Heart left ventricle (tissue), 16 donors: ENCODE measurements around the gene NPTX1. TPM values are rescaled to one million over a fixed set of nuclear protein-coding genes. Genes with fewer than 3 reads are reported as not detected.
A peak's percentile ranks its signal among the peaks of the same experiment; 100 is the strongest.

ENCODE experiments used
- ATAC-seq, 4 donors: fragments of 200-7000 bp; cut with Tn5 transposase; one replicate each; pipeline ENCODE4 v1.9.1; 2020 to 2022; ENCODE audit warnings: moderate library complexity in 4 of 4, mild to moderate bottlenecking in 3 of 4, moderate number of reproducible peaks in 1 of 4
- DNase-seq, 5 donors: peaks; one replicate each; pipeline ENCODE4 v3.0.0-alpha.2; 2020
- H3K27ac ChIP-seq, 12 donors: fragments of 200-600 bp; sonication (generic) in 4 of 12; one replicate each; pipeline versions ENCODE4 v1.5.0 to v1.8.0; 2016 to 2022; ENCODE audit warnings: mild to moderate bottlenecking in 2 of 12
- H3K27me3 ChIP-seq, 9 donors: fragments of 200-600 bp; sonication (generic) in 2 of 9; one replicate each; pipeline versions ENCODE4 v1.5.1 to v1.8.0; 2016 to 2022; ENCODE audit warnings: mild to moderate bottlenecking in 3 of 9
- H3K36me3 ChIP-seq, 9 donors: fragments of 200-600 bp; sonication (generic) in 2 of 9; one replicate each; pipeline versions ENCODE4 v1.5.0 to v1.8.0; 2018 to 2022; ENCODE audit warnings: mild to moderate bottlenecking in 2 of 9
- H3K4me1 ChIP-seq, 12 donors: fragments of 200-600 bp; sonication (generic) in 4 of 12; one replicate each; pipeline versions ENCODE4 v1.5.0 to v1.8.0; 2016 to 2022; ENCODE audit warnings: mild to moderate bottlenecking in 3 of 12
- H3K4me3 ChIP-seq, 12 donors: fragments of 200-600 bp; sonication (generic) in 4 of 12; one replicate each; pipeline versions ENCODE4 v1.5.0 to v1.8.0; 2017 to 2022; ENCODE audit warnings: mild to moderate bottlenecking in 9 of 12, moderate library complexity in 4 of 12
- H3K9me3 ChIP-seq, 12 donors: fragments of 200-600 bp; sonication (generic) in 4 of 12; one replicate each; pipeline versions ENCODE4 v1.5.0 to v1.8.0; 2016 to 2022; ENCODE audit warnings: mild to moderate bottlenecking in 1 of 12
- CTCF ChIP-seq, 12 donors: fragments of 200-600 bp; sonication (generic) in 4 of 12; IDR thresholded peaks; one replicate each; pipeline versions ENCODE4 v1.5.0 to v1.8.0; 2018 to 2022; ENCODE audit warnings: antibody characterized with exemption in 12 of 12, mild to moderate bottlenecking in 5 of 12
- POLR2A ChIP-seq, 2 donors: fragments of 450-650 bp; IDR thresholded peaks; one replicate each; pipeline ENCODE4 v1.6.1; 2017; ENCODE audit warnings: antibody characterized with exemption in 2 of 2, mild to moderate bottlenecking in 2 of 2, moderate library complexity in 2 of 2
- WGBS, 4 donors: extraction: QIAGEN DNeasy Blood & Tissue Kit in 2 of 4; methylation state at CpG; one replicate each; pipeline versions ENCODE4 v1.1.5 to v1.1.7; 2013 to 2018; 5-methylcytosine and 5-hydroxymethylcytosine counted together
- intact Hi-C, 10 donors: fragments of 100-400 bp; cut with DNase I; formaldehyde crosslinking; loops; one replicate each; pipeline versions ENCODE4 v1.11.1 to v1.14.2; 2022
- polyA plus RNA-seq, 2 donors: library from polyadenylated mRNA; stranded (reverse); fragments of 200-250 nt; gene quantifications; one replicate each; pipeline ENCODE4 v1.2.3, GENCODE V29; 2013
- total RNA-seq, 9 donors: library from RNA; depleted of rRNA in 2 of 9; stranded (reverse); fragments of >200 nt in 2 of 9; fragmentation: NEBNext Ultra II Directional in 3 of 9; extraction: Animal tissue kit (Norgen Biotek cat#: 25700) in 3 of 9; gene quantifications; one replicate each; pipeline versions ENCODE4 v1.1.0 to v1.2.4, GENCODE V29; 2016 to 2023
- donor health status: ischemic (EF 13 %, LVEDD 7.1; RV severe dilation, severe dysfunction).
- donor health status: healthy with polysubstance abuse.
- donor health status: DM: no; HTN: yes; CAD: no.
- donor health status: DM: no; HTN: no; CAD: no.
- donor health status: ischemic (EF 25% LVEDD 6.9; RV normal size, moderate dysfunction).
- donor health status: ischemic (EF 25% LVEDD 5.7; RV mildly dilated, moderate dysfunction).
- donor health status: healthy.
- donor health status: DM: yes; HTN: yes; CAD: no.
- donor health status: ischemic (EF 35%, LVEDD 5.7; RV mildly dilated, moderate dysfunction).
- donor health status: nonischemic (EF 11% LVEDD 7.7; RV severe dilation, severe dysfunction).
- donor health status: DM: yes; HTN: yes; CAD: no.
- donor health status: PGD.
- donor health status: ischemic (EF 29% LVEDD 5.4; RV normal size, mild dysfunction).
- donor health status: nonischemic (EF 23%, LVEDD 6.1; RV moderate dilation, normal function).

The NPTX1 gene
- total and polyA plus RNA-seq, 11 donors = 0.01 to 0.58 (median 0.09) TPM; not detected in 7

GRCh38 chr17:80465327-80465974, 11.0 kb downstream of the NPTX1 start:
- ATAC-seq (no peak), DNase-seq (no peak)
- Histone ChIP-seq H3K4me3 (no peak overlapping the region), H3K4me1 (peaks cover 0 to 10% (median 0%) of the 10 kb centered on the region in 12 donors), H3K9me3 (no peaks in the 10 kb centered on the region), H3K36me3 (no peaks in the 10 kb centered on the region), H3K27ac (no peak overlapping the region), H3K27me3 (peaks cover 6 to 62% (median 32%) of the 10 kb centered on the region in 9 donors)
- TF ChIP-seq CTCF (IDR thresholded peaks at IDR 0.05) (no peak), POLR2A (IDR thresholded peaks at IDR 0.05) (no peak)
- 65 to 78% (median 69%) methylated on average over 19 to 20 of the region's 20 CpGs for WGBS, 4 donors
- intact Hi-C loops = no loop called here

GRCh38 chr17:80464486-80464885, 11.9 kb downstream of the NPTX1 start:
- 78 to 89% (median 80%) methylated on average over 5 to 8 of the region's 8 CpGs for WGBS, 4 donors
- no peaks in the 10 kb centered on the region for H3K9me3 ChIP-seq
- TF ChIP-seq POLR2A (IDR thresholded peaks at IDR 0.05) (no peak), CTCF (IDR thresholded peaks at IDR 0.05) (no peak)
- H3K27me3 ChIP-seq = peaks cover 6 to 52% (median 26%) of the 10 kb centered on the region in 9 donors
- no peak overlapping the region for H3K27ac ChIP-seq
- no peak for ATAC-seq
- intact Hi-C loops = no loop called here
- no peak for DNase-seq
- H3K4me3 ChIP-seq = no peak overlapping the region
- peaks cover 0 to 15% (median 0%) of the 10 kb centered on the region in 12 donors for H3K4me1 ChIP-seq
- no peaks in the 10 kb centered on the region for H3K36me3 ChIP-seq

DNA sequence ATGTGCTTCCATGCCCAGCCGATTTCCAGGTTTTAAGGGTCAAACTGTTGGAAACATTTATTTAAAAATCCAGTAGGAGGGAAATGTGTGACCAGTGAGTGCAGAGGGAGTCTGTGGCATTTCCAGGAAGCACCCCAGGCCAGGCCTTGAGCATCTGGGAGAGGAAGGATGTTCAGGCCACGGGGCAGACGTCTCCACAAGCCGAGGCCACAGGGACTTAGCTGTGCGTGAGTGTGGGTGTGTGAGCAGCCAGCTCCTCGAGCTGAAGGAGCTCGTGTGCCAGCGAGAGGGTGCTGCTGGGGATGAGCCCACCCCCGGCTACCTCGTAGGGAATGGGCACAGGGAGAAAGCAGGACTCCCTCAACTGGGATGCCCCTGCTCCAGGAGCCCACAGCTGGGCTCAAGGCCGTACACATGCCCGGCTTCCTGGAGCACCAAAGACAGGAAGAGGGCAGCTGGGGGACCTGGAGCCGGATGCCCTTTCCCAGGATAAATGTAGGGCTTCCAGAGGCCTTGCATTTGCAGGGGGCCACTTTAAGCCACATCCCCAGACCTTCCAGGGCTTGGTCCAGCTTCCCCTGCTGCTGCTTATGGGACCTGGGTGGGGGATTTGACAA, 12.5 kb downstream of the NPTX1 start:
- Histone ChIP-seq H3K36me3 (no peaks in the 10 kb centered on the region), H3K27ac (no peak overlapping the region), H3K9me3 (no peaks in the 10 kb centered on the region), H3K27me3 (peaks cover 6 to 46% (median 20%) of the 10 kb centered on the region in 9 donors), H3K4me3 (no peak overlapping the region), H3K4me1 (peaks cover 0 to 15% (median 0%) of the 10 kb centered on the region in 12 donors)
- ATAC-seq = no peak
- 61 to 72% (median 64%) methylated on average over 9 to 13 of the region's 13 CpGs for WGBS, 4 donors
- intact Hi-C loops = no loop called here
- TF ChIP-seq CTCF (IDR thresholded peaks at IDR 0.05) (no peak), POLR2A (IDR thresholded peaks at IDR 0.05) (no peak)
- no peak for DNase-seq

DNA sequence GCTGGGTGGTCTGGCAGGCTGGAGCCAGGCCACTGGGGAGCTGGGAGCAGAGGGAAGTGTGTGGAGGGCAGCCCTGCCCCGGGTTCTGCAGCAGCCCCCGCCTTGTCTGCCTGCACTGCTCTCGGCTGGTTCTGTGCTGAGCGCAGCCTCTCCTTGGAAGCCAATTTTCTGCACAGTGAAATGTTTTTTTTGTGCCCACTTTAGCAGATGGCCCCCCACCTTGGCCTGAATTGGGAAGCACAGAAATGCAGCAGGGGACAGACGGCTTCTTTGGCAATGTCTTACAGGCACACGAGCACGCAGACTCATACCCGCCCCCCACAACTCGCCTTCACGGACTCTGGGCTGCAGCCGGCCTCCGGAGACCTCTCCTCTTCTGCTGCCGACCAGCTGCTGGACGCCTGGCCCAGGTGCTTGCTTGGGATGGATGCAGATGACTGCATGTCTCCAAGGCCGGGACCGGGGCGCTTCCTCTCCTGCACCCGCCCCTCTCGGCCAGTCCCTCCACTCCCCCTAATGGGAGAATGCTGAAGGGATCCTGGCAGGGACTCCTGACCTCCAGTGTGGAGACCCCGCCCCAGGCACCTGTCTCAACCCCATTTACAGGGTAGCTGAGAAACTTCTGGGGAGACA, 14.8 kb downstream of the NPTX1 start:
- Histone ChIP-seq H3K27ac (peak overlapping the region in 1 of 12 donors; percentile 64), H3K9me3 (no peaks in the 10 kb centered on the region)

More for the DNA sequence above, 14.8 kb downstream of the NPTX1 start:
- no peak for ATAC-seq
- WGBS, 4 donors = 55 to 63% (median 59%) methylated on average over 19 to 20 of the region's 20 CpGs
- H3K27me3 ChIP-seq = peaks cover 0 to 26% (median 3%) of the 10 kb centered on the region in 9 donors
- TF ChIP-seq CTCF (IDR thresholded peaks at IDR 0.05) (no peak), POLR2A (IDR thresholded peaks at IDR 0.05) (no peak)
- H3K4me3 ChIP-seq = no peak overlapping the region
- no peak for DNase-seq
- intact Hi-C loops = no loop called here
- H3K36me3 ChIP-seq = no peaks in the 10 kb centered on the region
- H3K4me1 ChIP-seq = peaks cover 0 to 23% (median 5%) of the 10 kb centered on the region in 12 donors
